ENCODE results near the gene SHC2.

- TF ChIP-seq CTCF (IDR thresholded peaks at IDR 0.05 in 2 of 3, conservative IDR thresholded peaks at IDR 0.05 in 1 of 3; ENCODE audit: insufficient read depth in 2 of 3, low read depth in 1 of 3, low read length in 3 of 3) (no peak), THRA (IDR thresholded peaks at IDR 0.05) (no peak), CBX3 (IDR thresholded peaks at IDR 0.05; ENCODE audit: borderline replicate concordance in 1 of 2, low read length in 2 of 2) (no peak), ZNF431 (CRISPR knock-in tag; IDR thresholded peaks at IDR 0.05) (no peak), TRIM24 (IDR thresholded peaks at IDR 0.05) (no peak)
These were observed 58.0 kb downstream of the SHC2 start for GRCh38 chr19:402786-403185.

Measured in K562 (cell line).